WTC11 (cell line): ENCODE results near the gene NDUFA6. TPM values are rescaled to one million over a fixed set of nuclear protein-coding genes. Genes with fewer than 3 reads are reported as not detected.

Experiments used
- FOXP4 ChIP-seq: sonication (generic); formaldehyde crosslinking; IDR thresholded peaks from 2 replicates; pipeline ENCODE4 v1.8.0; 2022; ENCODE audit warnings: mild to moderate bottlenecking, missing genetic modification reagents
- GABPB1 ChIP-seq: sonication (generic); formaldehyde crosslinking; IDR thresholded peaks from 2 replicates; pipeline ENCODE4 v1.8.1; 2023; ENCODE audit warnings: mild to moderate bottlenecking, missing genetic modification reagents
- IRF2 ChIP-seq: sonication (generic); formaldehyde crosslinking; IDR thresholded peaks from 2 replicates; pipeline ENCODE4 v1.8.0; 2022; ENCODE audit warnings: low read depth, missing genetic modification reagents, borderline replicate concordance
- JUN ChIP-seq: sonication (generic); formaldehyde crosslinking; IDR thresholded peaks from 2 replicates; pipeline ENCODE4 v1.8.0; 2023; ENCODE audit warnings: mild to moderate bottlenecking, missing genetic modification reagents
- KAT7 ChIP-seq: sonication (generic); formaldehyde crosslinking; IDR thresholded peaks from 2 replicates; pipeline ENCODE4 v1.8.1; 2023; ENCODE audit warnings: missing genetic modification reagents, mild to moderate bottlenecking, borderline replicate concordance
- MXD4 ChIP-seq: fragments of 250-450 bp; sonication (Bioruptor Pico); IDR thresholded peaks from 2 replicates; pipeline ENCODE4 v1.8.0; 2021; ENCODE audit warnings: mild to moderate bottlenecking, moderate library complexity, borderline replicate concordance
- NR1H2 ChIP-seq: sonication (generic); formaldehyde crosslinking; IDR thresholded peaks from 2 replicates; pipeline ENCODE4 v1.9.0; 2021; ENCODE audit warnings: mild to moderate bottlenecking, moderate library complexity, missing genetic modification reagents
- NR3C1 ChIP-seq: sonication (generic); formaldehyde crosslinking; conservative IDR thresholded peaks from 2 replicates; pipeline ENCODE4 v1.8.1; 2023; ENCODE audit warnings: low read depth, mild to moderate bottlenecking, missing genetic modification reagents
- PRRX2 ChIP-seq: fragments of 250-450 bp; sonication (Bioruptor Pico); IDR thresholded peaks from 2 replicates; pipeline ENCODE4 v1.8.0; 2021; ENCODE audit warnings: mild to moderate bottlenecking
- RELA ChIP-seq: sonication (generic); formaldehyde crosslinking; IDR thresholded peaks from 2 replicates; pipeline ENCODE4 v1.8.1; 2022; ENCODE audit warnings: missing genetic modification reagents, mild to moderate bottlenecking, borderline replicate concordance
- SMAD3 ChIP-seq: sonication (generic); formaldehyde crosslinking; IDR thresholded peaks from 2 replicates; pipeline ENCODE4 v1.8.0; 2022; ENCODE audit warnings: missing genetic modification reagents, mild to moderate bottlenecking, borderline replicate concordance
- STAT6 ChIP-seq: sonication (generic); formaldehyde crosslinking; conservative IDR thresholded peaks from 2 replicates; pipeline ENCODE4 v1.8.1; 2023; ENCODE audit warnings: mild to moderate bottlenecking, low read depth, missing genetic modification reagents, moderate library complexity
- USF1 ChIP-seq: sonication (generic); formaldehyde crosslinking; IDR thresholded peaks from 2 replicates; pipeline ENCODE4 v1.8.0; 2022; ENCODE audit warnings: mild to moderate bottlenecking, missing genetic modification reagents
- ZNF232 ChIP-seq: sonication (generic); formaldehyde crosslinking; IDR thresholded peaks from 2 replicates; pipeline ENCODE4 v1.8.0; 2022; ENCODE audit warnings: mild to moderate bottlenecking, missing genetic modification reagents
- ZNF425 ChIP-seq: fragments of 250-450 bp; sonication (Bioruptor Pico); conservative IDR thresholded peaks from 2 replicates; pipeline ENCODE4 v1.9.0; 2021; ENCODE audit warnings: mild to moderate bottlenecking
- ZNF532 ChIP-seq: fragments of 250-450 bp; sonication (Bioruptor Pico); IDR thresholded peaks from 2 replicates; pipeline ENCODE4 v1.9.0; 2021; ENCODE audit warnings: mild to moderate bottlenecking, borderline replicate concordance
- total RNA-seq: library from RNA; stranded (reverse); gene quantifications from 3 replicates; pipeline ENCODE4 v1.2.3, GENCODE V29; 2021
- TF ChIP-seq, protein P1 (sequence below): sonication (generic); formaldehyde crosslinking; IDR thresholded peaks from 2 replicates; pipeline ENCODE4 v1.8.0; 2023; ENCODE audit warnings: missing genetic modification reagents, mild to moderate bottlenecking, borderline replicate concordance
- TF ChIP-seq, protein P2 (sequence below): sonication (generic); formaldehyde crosslinking; IDR thresholded peaks from 2 replicates; pipeline ENCODE4 v1.8.1; 2023; ENCODE audit warnings: mild to moderate bottlenecking, missing genetic modification reagents

The NDUFA6 gene
- total RNA-seq, 1 experiment from 2014 or later: 85.9 TPM

DNA sequence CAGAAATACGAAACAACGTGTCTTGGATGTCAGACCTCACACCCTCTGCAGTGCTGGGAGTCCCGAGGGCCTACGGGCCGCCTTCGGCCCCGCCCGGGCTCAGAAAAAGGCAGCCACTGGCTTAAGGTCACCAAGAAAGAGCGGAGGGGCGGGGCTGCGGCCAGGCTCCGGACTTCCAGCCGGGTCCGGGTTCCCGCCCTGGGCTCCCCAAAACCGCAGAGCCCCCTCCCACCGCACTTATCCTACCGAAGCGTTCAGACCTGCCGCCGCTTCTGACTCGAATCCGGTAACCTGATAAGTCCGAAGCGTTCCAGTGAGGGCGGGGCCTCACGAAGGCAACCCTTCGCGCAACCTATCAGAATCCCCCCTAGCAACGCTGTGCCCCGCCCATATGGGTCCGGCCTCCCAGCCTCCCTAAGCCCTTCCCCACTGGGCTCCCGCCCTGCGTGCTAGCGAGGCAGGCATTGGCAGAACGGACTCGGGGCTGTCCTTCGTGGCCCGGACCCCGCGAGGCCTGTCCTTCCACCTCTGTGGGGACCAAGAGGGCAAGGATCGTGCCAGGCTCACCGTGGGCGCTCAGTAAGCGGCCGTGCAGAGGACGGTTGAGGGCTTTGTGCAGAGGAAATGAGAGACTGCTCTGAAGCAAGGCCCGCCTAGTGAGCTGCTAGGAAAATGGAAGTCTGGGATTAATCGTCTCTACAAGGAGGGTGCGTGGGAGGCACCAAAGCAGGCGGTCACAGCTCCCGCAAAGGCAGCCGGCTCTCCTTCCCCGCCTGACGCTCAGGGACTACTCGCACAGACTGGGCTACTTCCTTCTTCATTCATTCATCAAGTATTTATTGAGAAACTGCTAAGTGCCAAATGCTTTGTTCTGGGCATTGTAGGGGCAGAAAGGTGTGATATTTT lies 19.8 kb downstream of the NDUFA6 start, which contains the start of gene NAGA (continued):
- TF ChIP-seq GABPB1 (CRISPR knock-in tag) (0 out of 2 replicates have a peak, but pooled peaks have one; percentile 29), STAT6 (CRISPR knock-in tag) (no peak), ZNF425 (no peak), FOXP4 (CRISPR knock-in tag) (peak; percentile 95), IRF2 (CRISPR knock-in tag) (no peak), RELA (CRISPR knock-in tag) (0 out of 2 replicates have a peak, but pooled peaks have one; percentile 48), NR3C1 (CRISPR knock-in tag) (no peak), NR1H2 (CRISPR knock-in tag) (peak; percentile 39; the same call in 1 of the 2 replicates), KAT7 (CRISPR knock-in tag) (no peak), PRRX2 (CRISPR knock-in tag) (no peak), MXD4 (no peak), SMAD3 (CRISPR knock-in tag) (no peak), ZNF232 (CRISPR knock-in tag) (no peak), ZNF532 (CRISPR knock-in tag) (no peak), USF1 (CRISPR knock-in tag) (no peak), JUN (CRISPR knock-in tag) (no peak)
- TF ChIP-seq, protein P1, sequence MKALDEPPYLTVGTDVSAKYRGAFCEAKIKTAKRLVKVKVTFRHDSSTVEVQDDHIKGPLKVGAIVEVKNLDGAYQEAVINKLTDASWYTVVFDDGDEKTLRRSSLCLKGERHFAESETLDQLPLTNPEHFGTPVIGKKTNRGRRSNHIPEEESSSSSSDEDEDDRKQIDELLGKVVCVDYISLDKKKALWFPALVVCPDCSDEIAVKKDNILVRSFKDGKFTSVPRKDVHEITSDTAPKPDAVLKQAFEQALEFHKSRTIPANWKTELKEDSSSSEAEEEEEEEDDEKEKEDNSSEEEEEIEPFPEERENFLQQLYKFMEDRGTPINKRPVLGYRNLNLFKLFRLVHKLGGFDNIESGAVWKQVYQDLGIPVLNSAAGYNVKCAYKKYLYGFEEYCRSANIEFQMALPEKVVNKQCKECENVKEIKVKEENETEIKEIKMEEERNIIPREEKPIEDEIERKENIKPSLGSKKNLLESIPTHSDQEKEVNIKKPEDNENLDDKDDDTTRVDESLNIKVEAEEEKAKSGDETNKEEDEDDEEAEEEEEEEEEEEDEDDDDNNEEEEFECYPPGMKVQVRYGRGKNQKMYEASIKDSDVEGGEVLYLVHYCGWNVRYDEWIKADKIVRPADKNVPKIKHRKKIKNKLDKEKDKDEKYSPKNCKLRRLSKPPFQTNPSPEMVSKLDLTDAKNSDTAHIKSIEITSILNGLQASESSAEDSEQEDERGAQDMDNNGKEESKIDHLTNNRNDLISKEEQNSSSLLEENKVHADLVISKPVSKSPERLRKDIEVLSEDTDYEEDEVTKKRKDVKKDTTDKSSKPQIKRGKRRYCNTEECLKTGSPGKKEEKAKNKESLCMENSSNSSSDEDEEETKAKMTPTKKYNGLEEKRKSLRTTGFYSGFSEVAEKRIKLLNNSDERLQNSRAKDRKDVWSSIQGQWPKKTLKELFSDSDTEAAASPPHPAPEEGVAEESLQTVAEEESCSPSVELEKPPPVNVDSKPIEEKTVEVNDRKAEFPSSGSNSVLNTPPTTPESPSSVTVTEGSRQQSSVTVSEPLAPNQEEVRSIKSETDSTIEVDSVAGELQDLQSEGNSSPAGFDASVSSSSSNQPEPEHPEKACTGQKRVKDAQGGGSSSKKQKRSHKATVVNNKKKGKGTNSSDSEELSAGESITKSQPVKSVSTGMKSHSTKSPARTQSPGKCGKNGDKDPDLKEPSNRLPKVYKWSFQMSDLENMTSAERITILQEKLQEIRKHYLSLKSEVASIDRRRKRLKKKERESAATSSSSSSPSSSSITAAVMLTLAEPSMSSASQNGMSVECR (CRISPR knock-in tag): no peak; the same call in 1 of the 2 replicates
- TF ChIP-seq, protein P2, sequence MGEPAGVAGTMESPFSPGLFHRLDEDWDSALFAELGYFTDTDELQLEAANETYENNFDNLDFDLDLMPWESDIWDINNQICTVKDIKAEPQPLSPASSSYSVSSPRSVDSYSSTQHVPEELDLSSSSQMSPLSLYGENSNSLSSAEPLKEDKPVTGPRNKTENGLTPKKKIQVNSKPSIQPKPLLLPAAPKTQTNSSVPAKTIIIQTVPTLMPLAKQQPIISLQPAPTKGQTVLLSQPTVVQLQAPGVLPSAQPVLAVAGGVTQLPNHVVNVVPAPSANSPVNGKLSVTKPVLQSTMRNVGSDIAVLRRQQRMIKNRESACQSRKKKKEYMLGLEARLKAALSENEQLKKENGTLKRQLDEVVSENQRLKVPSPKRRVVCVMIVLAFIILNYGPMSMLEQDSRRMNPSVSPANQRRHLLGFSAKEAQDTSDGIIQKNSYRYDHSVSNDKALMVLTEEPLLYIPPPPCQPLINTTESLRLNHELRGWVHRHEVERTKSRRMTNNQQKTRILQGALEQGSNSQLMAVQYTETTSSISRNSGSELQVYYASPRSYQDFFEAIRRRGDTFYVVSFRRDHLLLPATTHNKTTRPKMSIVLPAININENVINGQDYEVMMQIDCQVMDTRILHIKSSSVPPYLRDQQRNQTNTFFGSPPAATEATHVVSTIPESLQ (CRISPR knock-in tag): no peak
